GM10248 (cell line): ENCODE data around the gene CTDSPL.

Source experiments
- CTCF ChIA-PET: fragments of 300-600 bp; sonication (Branson Sonifier 250); formaldehyde crosslinking; extraction: SDS; loops from one replicate; lab custom pipeline; 2021; ENCODE audit warnings: antibody characterized with exemption; lab: Yijun Ruan, JAX
- POLR2A ChIA-PET: fragments of 350-650 bp; sonication (Branson Sonifier 250); formaldehyde crosslinking; extraction: SDS; loops from one replicate; lab custom pipeline; 2020; ENCODE audit warnings: antibody characterized with exemption; lab: Yijun Ruan, JAX
- DNase-seq: peaks from one replicate; pipeline ENCODE4 v3.0.0; 2012; ENCODE audit errors: extremely low spot score
- CTCF ChIP-seq: IDR thresholded peaks from 2 replicates; pipeline ENCODE4 v1.5.1; 2012; ENCODE audit warnings: mild to moderate bottlenecking, low read depth; ENCODE audit errors: extremely low read depth, missing control alignments, control extremely low read depth

The CTDSPL gene

GRCh38 chr3:38008971-38009580 lies 147.4 kb downstream of the CTDSPL start:
- CTCF ChIA-PET, result interaction anchor here (1.1 to 1.8 kb wide), 2 partner anchors 12 to 42 kb away, joined by 3 to 5 read pairs; no protein-coding TSS in a partner anchor

GRCh38 chr3:38009807-38010591 lies 148.3 kb downstream of the CTDSPL start:
- no peak for TF ChIP-seq CTCF
- POLR2A ChIA-PET, result no interaction called here
- CTCF ChIA-PET, result interaction anchor here (1.8 to 2.3 kb wide), 2 partner anchors 13 kb away, joined by 5 to 8 read pairs; no protein-coding TSS in a partner anchor
- no peak for DNase-seq

More at GRCh38 chr3:38008971-38009580, 147.4 kb downstream of the CTDSPL start:
- POLR2A ChIA-PET, result no interaction called here
- no peak for DNase-seq
- TF ChIP-seq CTCF, result no peak

GRCh38 chr3:38011111-38011510 lies 149.4 kb downstream of the CTDSPL start:
- TF ChIP-seq CTCF, result no peak
- ChIA-PET CTCF (interaction anchor here (0.7 to 2.3 kb wide), 2 partner anchors 10 to 14 kb away, joined by 3 to 8 read pairs; no protein-coding TSS in a partner anchor), POLR2A (no interaction called here)
- no peak for DNase-seq

GRCh38 chr3:38015485-38015884 lies 153.8 kb downstream of the CTDSPL start:
- DNase-seq, result no peak
- no peak for TF ChIP-seq CTCF
- POLR2A ChIA-PET, result no interaction called here
- CTCF ChIA-PET, result interaction anchor here (0.9 to 1.0 kb wide), 2 partner anchors 11 to 12 kb away, joined by 3 to 4 read pairs; no protein-coding TSS in a partner anchor

GRCh38 chr3:38015984-38016383 lies 154.3 kb downstream of the CTDSPL start:
- TF ChIP-seq CTCF, result no peak
- POLR2A ChIA-PET, result no interaction called here
- no peak for DNase-seq
- CTCF ChIA-PET, result interaction anchor here (0.9 to 1.0 kb wide), 2 partner anchors 11 to 12 kb away, joined by 3 to 4 read pairs; no protein-coding TSS in a partner anchor

GRCh38 chr3:38016410-38016809 lies 154.7 kb downstream of the CTDSPL start:
- DNase-seq, result no peak
- TF ChIP-seq CTCF, result no peak
- ChIA-PET CTCF (interaction anchor here (1.0 kb wide), 1 partner anchor 11 kb away, joined by 3 read pairs; no protein-coding TSS in a partner anchor), POLR2A (no interaction called here)
